Measurements from ENCODE around the gene MLX. TPM values are rescaled to one million over a fixed set of nuclear protein-coding genes. Genes with fewer than 3 reads are reported as not detected.
A peak's percentile ranks its signal among the peaks of the same experiment; 100 is the strongest.

Gene MLX
- total RNA-seq, 1 experiment from 2014 or later = 37.5 TPM

GRCh38 chr17:42564815-42565522 is 1.9 kb upstream of the MLX start:
- H3K4me3 Mint-ChIP-seq (ENCODE audit: unreplicated experiment) = peak overlapping the region; percentile 95
- H3K27me3 Mint-ChIP-seq (ENCODE audit: insufficient read depth, unreplicated experiment) = no peaks in the 10 kb centered on the region
- H3K27me3 ChIP-seq (replicated peaks; ENCODE audit: control insufficient read depth, insufficient read depth, low read length) = no peaks in the 10 kb centered on the region
- ChIA-PET CTCF (no interaction called here), POLR2A (no interaction called here)
- H3K9me3 Mint-ChIP-seq (ENCODE audit: unreplicated experiment) = no peaks in the 10 kb centered on the region
- peaks cover 13% of the 10 kb centered on the region for H3K4me1 ChIP-seq
- no peak for TF ChIP-seq CTCF (IDR thresholded peaks at IDR 0.05; ENCODE audit: insufficient read depth in 1 of 2, low read depth in 1 of 2, low read length in 1 of 2, severe bottlenecking in 1 of 2, unreplicated experiment in 1 of 2)
- H3K9me3 ChIP-seq = no peaks in the 10 kb centered on the region
- DNase-seq = no peak
- H3K36me3 Mint-ChIP-seq (ENCODE audit: insufficient read depth, unreplicated experiment) = peaks cover 88% of the 10 kb centered on the region
- no TSS peak for BruUV-seq (replicated peaks)
- peaks cover 15% of the 10 kb centered on the region for H3K4me1 Mint-ChIP-seq (ENCODE audit: low read depth, unreplicated experiment)
- intact Hi-C loops (cut with micrococcal nuclease; ENCODE audit: unreplicated experiment) = no loop called here
- H3K36me3 ChIP-seq (ENCODE audit: control insufficient read depth, insufficient read depth, low read length) = peaks cover 15% of the 10 kb centered on the region
- no peak overlapping the region for H3K4me3 ChIP-seq (ENCODE audit: low read depth, low read length)
- H3K27ac Mint-ChIP-seq (ENCODE audit: unreplicated experiment) = no peak overlapping the region

GRCh38 chr17:42565523-42566214 is 1.2 kb upstream of the MLX start:
- H3K27ac Mint-ChIP-seq (ENCODE audit: unreplicated experiment) = peak overlapping the region; percentile 95
- no TSS peak for BruUV-seq (replicated peaks)
- H3K36me3 ChIP-seq (ENCODE audit: control insufficient read depth, insufficient read depth, low read length) = peaks cover 15% of the 10 kb centered on the region

More at GRCh38 chr17:42565523-42566214, 1.2 kb upstream of the MLX start:
- H3K36me3 Mint-ChIP-seq (ENCODE audit: insufficient read depth, unreplicated experiment) = peaks cover 95% of the 10 kb centered on the region
- Histone ChIP-seq H3K4me3 (ENCODE audit: low read depth, low read length) (no peak overlapping the region), H3K27me3 (replicated peaks; ENCODE audit: control insufficient read depth, insufficient read depth, low read length) (no peaks in the 10 kb centered on the region), H3K9me3 (no peaks in the 10 kb centered on the region), H3K4me1 (peaks cover 13% of the 10 kb centered on the region)
- H3K4me3 Mint-ChIP-seq (ENCODE audit: unreplicated experiment) = peak overlapping the region; percentile 95
- no peaks in the 10 kb centered on the region for H3K9me3 Mint-ChIP-seq (ENCODE audit: unreplicated experiment)
- ChIA-PET CTCF (no interaction called here), POLR2A (no interaction called here)
- H3K27me3 Mint-ChIP-seq (ENCODE audit: insufficient read depth, unreplicated experiment) = no peaks in the 10 kb centered on the region
- H3K4me1 Mint-ChIP-seq (ENCODE audit: low read depth, unreplicated experiment) = peaks cover 15% of the 10 kb centered on the region
- no peak for DNase-seq
- intact Hi-C loops (cut with micrococcal nuclease; ENCODE audit: unreplicated experiment) = no loop called here
- TF ChIP-seq CTCF (IDR thresholded peaks at IDR 0.05; ENCODE audit: insufficient read depth in 1 of 2, low read depth in 1 of 2, low read length in 1 of 2, severe bottlenecking in 1 of 2, unreplicated experiment in 1 of 2) = no peak
